HUES48 (cell line): ENCODE results near the gene LAMB1.
A peak's percentile ranks its signal among the peaks of the same experiment; 100 is the strongest.

Experiments used
- H3K27ac ChIP-seq: one replicate; pipeline ENCODE4 v1.7.0; 2013; ENCODE audit warnings: low read depth, low read length, inconsistent platforms
- H3K27me3 ChIP-seq: 2 replicates; pipeline ENCODE4 v1.6.1; 2013; ENCODE audit warnings: mild to moderate bottlenecking, low read length; ENCODE audit not compliant: control insufficient read depth, insufficient read depth
- H3K36me3 ChIP-seq: 2 replicates; pipeline ENCODE4 v1.6.1; 2013; ENCODE audit warnings: low read length; ENCODE audit not compliant: control insufficient read depth, insufficient read depth
- H3K4me1 ChIP-seq: 2 replicates; pipeline ENCODE4 v1.6.1; 2013; ENCODE audit warnings: mild to moderate bottlenecking, low read length; ENCODE audit not compliant: control insufficient read depth, insufficient read depth
- H3K4me3 ChIP-seq: 2 replicates; pipeline ENCODE4 v1.5.1; 2013; ENCODE audit warnings: mild to moderate bottlenecking, low read depth, low read length
- H3K9ac ChIP-seq: 2 replicates; pipeline ENCODE4 v1.6.1; 2013; ENCODE audit warnings: mild to moderate bottlenecking, low read depth, low read length, moderate library complexity
- H3K9me3 ChIP-seq: 2 replicates; pipeline ENCODE4 v1.6.1; 2013; ENCODE audit warnings: low read length; ENCODE audit not compliant: control insufficient read depth, insufficient read depth

LAMB1 gene

GRCh38 chr7:107944411-107945169 is 58.4 kb downstream of the LAMB1 start:
- no peaks in the 10 kb centered on the region for H3K9me3 ChIP-seq
- H3K36me3 ChIP-seq: peaks cover 82% of the 10 kb centered on the region
- H3K27me3 ChIP-seq: no peaks in the 10 kb centered on the region

GRCh38 chr7:107943018-107943417 is 59.9 kb downstream of the LAMB1 start:
- H3K27me3 ChIP-seq: no peaks in the 10 kb centered on the region
- H3K9me3 ChIP-seq: no peaks in the 10 kb centered on the region
- no peak overlapping the region for H3K9ac ChIP-seq
- no peak overlapping the region for H3K27ac ChIP-seq
- no peaks in the 10 kb centered on the region; the same call in 1 of the 2 replicates for H3K4me1 ChIP-seq
- peaks cover 74% of the 10 kb centered on the region for H3K36me3 ChIP-seq
- no peak overlapping the region for H3K4me3 ChIP-seq

More at GRCh38 chr7:107944411-107945169, 58.4 kb downstream of the LAMB1 start:
- Histone ChIP-seq H3K27ac (no peak overlapping the region), H3K4me3 (no peak overlapping the region), H3K9ac (no peak overlapping the region), H3K4me1 (no peaks in the 10 kb centered on the region)

DNA sequence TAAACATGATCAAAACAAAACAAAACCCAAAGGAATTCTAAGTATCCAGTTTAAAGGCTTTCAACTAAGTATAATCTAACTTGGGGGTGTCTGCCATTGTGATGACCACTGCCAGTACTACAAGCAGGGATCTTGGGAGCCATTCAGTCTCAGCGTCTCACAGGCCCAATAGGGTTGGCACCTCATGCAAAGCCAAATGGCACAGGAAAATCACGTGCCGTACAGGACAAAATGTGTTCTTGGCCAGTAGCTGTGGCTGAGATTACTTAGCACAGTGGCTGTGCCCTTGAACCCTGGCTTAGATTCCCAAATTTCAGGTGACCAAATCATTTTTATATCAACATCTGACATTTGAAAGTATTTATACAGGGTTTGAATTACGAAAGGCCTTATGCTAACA is 62.0 kb downstream of the LAMB1 start:
- H3K4me3 ChIP-seq: no peak overlapping the region
- H3K27ac ChIP-seq: no peak overlapping the region
- H3K4me1 ChIP-seq: peaks cover 10% of the 10 kb centered on the region
- H3K36me3 ChIP-seq: peaks cover 67% of the 10 kb centered on the region
- H3K9ac ChIP-seq: no peak overlapping the region
- H3K9me3 ChIP-seq: no peaks in the 10 kb centered on the region
- H3K27me3 ChIP-seq: no peaks in the 10 kb centered on the region

DNA sequence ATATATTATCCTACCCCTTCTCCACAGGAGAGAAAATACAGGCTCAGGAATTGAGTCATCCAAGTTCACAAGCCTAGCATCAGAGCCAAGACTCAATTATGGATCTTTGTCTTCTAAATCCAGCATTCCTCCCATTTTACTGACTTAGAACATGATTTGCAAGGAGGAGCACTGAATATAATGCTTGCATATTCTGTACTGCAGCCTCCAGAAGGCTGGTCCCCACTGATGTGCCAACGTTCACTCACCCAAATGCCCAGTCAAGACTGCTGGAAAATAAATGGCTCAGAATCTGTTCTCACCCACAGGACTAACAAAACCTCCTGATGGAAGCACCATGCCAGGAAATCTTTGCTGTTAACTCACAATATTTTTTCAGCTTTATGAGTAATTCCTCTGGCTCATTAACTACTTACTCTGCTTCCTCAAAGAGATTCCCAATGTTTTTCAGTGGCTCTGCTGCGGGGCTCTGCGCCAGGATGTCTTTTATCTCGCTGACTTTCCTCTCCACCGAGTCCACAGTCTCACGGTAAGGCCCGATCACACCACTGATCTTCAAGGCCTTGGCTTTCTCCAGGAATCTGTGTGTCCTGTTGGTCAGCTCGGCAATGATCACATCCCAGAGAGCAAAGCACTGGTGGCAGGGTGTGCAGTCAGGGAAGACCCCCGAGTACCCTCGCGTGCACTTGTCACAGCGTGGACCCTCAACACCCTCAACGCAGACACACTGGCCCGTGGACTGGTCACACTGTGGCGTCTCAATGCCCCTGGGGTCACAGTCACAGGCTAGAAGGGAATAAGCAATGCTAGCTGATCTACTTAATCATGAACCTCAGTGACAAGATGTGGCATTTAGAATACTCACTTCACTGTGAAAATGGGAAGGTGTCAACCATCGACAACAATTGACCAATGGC is 63.1 kb downstream of the LAMB1 start:
- H3K4me1 ChIP-seq: peaks cover 18% of the 10 kb centered on the region
- no peak overlapping the region for H3K4me3 ChIP-seq
- no peaks in the 10 kb centered on the region for H3K9me3 ChIP-seq
- no peak overlapping the region for H3K9ac ChIP-seq
- no peaks in the 10 kb centered on the region for H3K27me3 ChIP-seq
- no peak overlapping the region for H3K27ac ChIP-seq
- H3K36me3 ChIP-seq: peaks cover 56% of the 10 kb centered on the region

GRCh38 chr7:107938456-107939250 is 64.3 kb downstream of the LAMB1 start:
- H3K27ac ChIP-seq: no peak overlapping the region
- H3K9ac ChIP-seq: no peak overlapping the region
- H3K4me3 ChIP-seq: no peak overlapping the region
- peaks cover 44% of the 10 kb centered on the region for H3K36me3 ChIP-seq
- H3K9me3 ChIP-seq: no peaks in the 10 kb centered on the region
- H3K27me3 ChIP-seq: no peaks in the 10 kb centered on the region
- peaks cover 28% of the 10 kb centered on the region for H3K4me1 ChIP-seq

GRCh38 chr7:107937531-107937930 is 65.4 kb downstream of the LAMB1 start:
- Histone ChIP-seq H3K27ac (no peak overlapping the region), H3K9me3 (no peaks in the 10 kb centered on the region), H3K4me1 (peaks cover 37% of the 10 kb centered on the region), H3K27me3 (no peaks in the 10 kb centered on the region), H3K4me3 (no peak overlapping the region), H3K9ac (no peak overlapping the region), H3K36me3 (peaks cover 33% of the 10 kb centered on the region)

- Histone ChIP-seq H3K27ac (no peak overlapping the region), H3K9ac (no peak overlapping the region), H3K27me3 (no peaks in the 10 kb centered on the region), H3K36me3 (peaks cover 35% of the 10 kb centered on the region), H3K4me1 (peaks cover 50% of the 10 kb centered on the region), H3K4me3 (no peak overlapping the region), H3K9me3 (no peaks in the 10 kb centered on the region)
Observed at GRCh38 chr7:107936312-107936711, 66.6 kb downstream of the LAMB1 start.

DNA sequence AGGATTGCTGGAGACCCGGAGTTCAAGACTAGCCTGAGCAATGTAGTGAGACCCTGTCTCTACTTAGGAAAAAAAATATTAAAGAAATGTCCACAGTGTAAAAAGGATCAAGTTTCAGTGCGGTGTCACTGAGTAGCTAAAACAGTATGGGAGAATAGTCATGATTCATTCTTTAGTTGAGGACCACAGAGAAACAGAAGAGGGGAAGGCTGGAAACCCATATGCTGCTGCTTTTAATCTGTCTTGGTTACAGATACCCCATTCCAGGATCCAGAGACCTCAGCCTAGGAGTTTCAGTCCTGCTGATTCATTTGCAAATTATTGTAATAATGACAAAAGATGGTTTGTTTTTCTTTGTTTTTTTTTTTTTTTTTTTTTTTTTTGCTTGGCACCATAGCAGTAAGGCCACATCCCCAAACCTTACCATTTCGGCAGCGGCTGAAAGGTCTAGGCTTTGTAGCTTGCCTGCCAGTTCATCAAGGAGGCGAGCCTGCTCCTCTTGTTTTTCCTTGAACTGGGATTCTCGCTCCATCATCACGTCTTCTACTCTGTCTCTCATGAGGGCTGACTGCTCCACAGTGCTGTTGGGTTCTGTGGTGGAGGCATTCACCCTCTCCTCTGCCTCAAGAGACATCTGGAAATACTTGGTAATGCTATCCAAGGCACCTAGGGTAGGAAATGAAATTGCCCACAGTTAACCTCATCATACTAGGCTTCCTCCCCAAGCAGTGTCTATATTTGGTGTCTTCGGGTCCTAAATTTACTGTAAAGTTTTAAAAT is 67.8 kb downstream of the LAMB1 start:
- Histone ChIP-seq H3K4me3 (no peak overlapping the region), H3K9ac (no peak overlapping the region), H3K4me1 (peaks cover 58% of the 10 kb centered on the region), H3K27ac (peak overlapping the region; percentile 98), H3K36me3 (peaks cover 36% of the 10 kb centered on the region), H3K9me3 (no peaks in the 10 kb centered on the region), H3K27me3 (no peaks in the 10 kb centered on the region)

DNA sequence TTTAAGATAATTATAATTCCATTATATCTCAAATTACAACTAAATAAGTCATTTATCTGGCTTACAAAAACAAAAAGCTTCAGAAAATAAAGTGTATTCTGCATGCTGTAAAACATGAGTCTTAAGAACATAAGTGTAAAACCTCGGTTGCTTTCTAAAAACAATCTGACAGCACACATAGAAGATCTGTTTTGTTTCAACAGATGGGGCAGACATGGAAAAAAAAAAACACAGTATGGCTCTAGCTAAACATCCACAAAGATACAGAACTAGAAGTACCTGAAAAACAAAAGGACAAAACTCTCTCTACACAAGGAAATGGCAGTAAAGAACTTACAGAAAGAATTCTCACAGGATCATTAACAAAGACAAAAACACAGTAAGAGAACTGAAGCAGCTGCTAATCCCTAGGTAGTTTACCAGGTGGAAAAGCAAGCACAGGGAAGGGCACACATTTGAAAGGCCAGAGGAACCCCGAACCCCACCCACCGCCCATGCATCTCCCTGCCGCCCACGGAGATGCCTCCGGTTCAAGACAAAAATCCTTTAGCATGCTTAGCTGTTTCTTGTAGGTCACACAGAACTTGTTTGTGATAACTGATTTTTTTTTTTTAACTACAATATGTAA is 69.5 kb downstream of the LAMB1 start:
- H3K9ac ChIP-seq: 0 out of 2 replicates have a peak overlapping the region, but pooled peaks have one; percentile 7
- peak overlapping the region; percentile 9; the same call in 1 of the 2 replicates for H3K4me3 ChIP-seq
- peaks cover 39% of the 10 kb centered on the region for H3K36me3 ChIP-seq
- peaks cover 58% of the 10 kb centered on the region for H3K4me1 ChIP-seq
- H3K9me3 ChIP-seq: no peaks in the 10 kb centered on the region
- no peaks in the 10 kb centered on the region for H3K27me3 ChIP-seq
- peak overlapping the region; percentile 98 for H3K27ac ChIP-seq

- peak overlapping the region; percentile 22 for H3K4me3 ChIP-seq
- no peaks in the 10 kb centered on the region for H3K27me3 ChIP-seq
- peaks cover 56% of the 10 kb centered on the region for H3K4me1 ChIP-seq
- peak overlapping the region; percentile 98 for H3K27ac ChIP-seq
- peak overlapping the region; percentile 34 for H3K9ac ChIP-seq
- peaks cover 46% of the 10 kb centered on the region for H3K36me3 ChIP-seq
- no peaks in the 10 kb centered on the region for H3K9me3 ChIP-seq
Observed at GRCh38 chr7:107932805-107933204, 70.2 kb downstream of the LAMB1 start.
